Gastrocnemius medialis (tissue), 4 donors: ENCODE measurements around the gene EDN1.

Experiments
- CTCF ChIP-seq, 5 experiments: fragments of 450-650 bp in 3 of 5; fragments of 200-600 bp in 2 of 5; sonication (generic) in 2 of 5; IDR thresholded peaks in 4 of 5; conservative IDR thresholded peaks in 1 of 5; 1 replicate in 4 of 5; 2 replicates in 1 of 5; pipeline ENCODE4 v1.5.1; 2016 to 2019; ENCODE audit warnings: antibody characterized with exemption in 5 of 5, mild to moderate bottlenecking in 3 of 5, moderate library complexity in 3 of 5
- POLR2A ChIP-seq, 2 donors: fragments of 450-650 bp; IDR thresholded peaks; one replicate each; pipeline ENCODE4 v1.6.1; 2017; ENCODE audit warnings: antibody characterized with exemption in 2 of 2, mild to moderate bottlenecking in 2 of 2, moderate library complexity in 2 of 2

DNA sequence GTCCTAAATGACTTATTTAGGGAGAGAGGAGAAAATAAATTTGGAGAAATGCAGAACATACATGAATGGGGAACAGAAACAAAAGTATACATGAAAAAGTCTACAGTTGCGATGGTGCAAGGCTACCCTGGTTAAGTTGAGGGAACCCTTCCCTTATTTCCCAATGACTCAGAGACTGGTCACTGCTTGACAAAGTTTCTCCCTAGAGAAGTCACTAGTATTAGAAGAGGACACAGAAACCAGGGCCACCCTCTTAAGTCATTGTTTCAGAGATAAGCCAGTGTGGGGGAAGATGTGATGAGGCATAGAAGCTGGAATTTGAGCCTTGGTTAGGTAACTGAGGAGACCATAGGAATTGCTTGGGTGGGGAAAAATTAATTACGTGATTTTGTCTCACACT is 24.4 kb upstream of the EDN1 start:
- TF ChIP-seq POLR2A (IDR thresholded peaks at IDR 0.05) = no peak
- TF ChIP-seq CTCF (IDR thresholded peaks at IDR 0.05 in 4 of 5, conservative IDR thresholded peaks at IDR 0.05 in 1 of 5) = no peak
